ENCODE measurements around the gene CRACDL. TPM values are rescaled to one million over a fixed set of nuclear protein-coding genes. Genes with fewer than 3 reads are reported as not detected.
A peak's percentile ranks its signal among the peaks of the same experiment; 100 is the strongest.
"Not testable (repeated sequence)": the region's sequence is repeated elsewhere in the genome, so short reads cannot be mapped to it uniquely, and the experiment has no call there.

Gene CRACDL
- total RNA-seq, 1 experiment from 2014 or later = not detected

DNA sequence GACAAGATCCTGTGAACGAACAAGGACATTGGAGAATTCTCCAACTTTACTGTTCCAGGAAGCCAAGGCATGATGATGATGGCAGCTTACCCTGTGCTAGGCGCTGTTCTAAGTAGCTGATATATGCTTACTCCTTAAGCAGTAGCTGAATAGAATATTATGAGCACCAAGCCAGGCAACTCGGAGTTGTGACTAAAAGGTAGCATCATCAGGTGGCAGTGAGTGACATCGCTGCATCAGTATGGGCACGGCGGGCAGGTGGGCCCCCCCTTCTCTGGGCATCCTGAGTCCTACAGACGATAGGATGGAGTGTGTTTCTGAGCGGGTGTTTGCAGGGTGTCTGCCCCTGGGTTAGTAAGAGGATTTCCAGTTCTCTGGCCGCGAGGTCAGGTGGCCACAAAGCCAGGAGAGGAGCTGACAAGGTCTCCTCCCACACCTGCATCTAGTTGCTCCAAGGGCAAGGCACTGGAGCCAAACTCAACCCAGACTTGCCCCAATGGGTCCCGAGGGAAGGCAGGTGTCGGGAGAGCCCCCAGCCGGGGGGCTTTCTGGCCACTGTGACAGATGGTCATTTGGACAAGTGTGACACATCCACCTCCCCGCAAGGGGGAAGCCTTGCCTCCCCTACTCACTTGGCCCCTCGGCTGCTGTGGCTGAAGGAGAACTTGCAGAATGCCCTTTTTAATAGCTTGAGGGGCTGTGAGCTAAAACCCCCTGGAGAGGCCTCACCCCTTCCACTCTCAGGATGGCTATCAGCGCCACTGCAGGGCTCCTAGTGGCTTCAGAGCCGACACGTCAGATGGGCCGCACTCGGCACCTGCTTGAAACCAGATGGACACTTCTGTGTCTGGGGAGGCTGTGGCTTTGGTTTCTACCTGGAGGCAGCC is 55.5 kb downstream of the CRACDL start:
- Histone ChIP-seq H3K4me3 (no peak overlapping the region), H3K9me3 (no peaks in the 10 kb centered on the region), H3K27me3 (no peaks in the 10 kb centered on the region), H3K36me3 (no peaks in the 10 kb centered on the region)
- no peak for DNase-seq

DNA sequence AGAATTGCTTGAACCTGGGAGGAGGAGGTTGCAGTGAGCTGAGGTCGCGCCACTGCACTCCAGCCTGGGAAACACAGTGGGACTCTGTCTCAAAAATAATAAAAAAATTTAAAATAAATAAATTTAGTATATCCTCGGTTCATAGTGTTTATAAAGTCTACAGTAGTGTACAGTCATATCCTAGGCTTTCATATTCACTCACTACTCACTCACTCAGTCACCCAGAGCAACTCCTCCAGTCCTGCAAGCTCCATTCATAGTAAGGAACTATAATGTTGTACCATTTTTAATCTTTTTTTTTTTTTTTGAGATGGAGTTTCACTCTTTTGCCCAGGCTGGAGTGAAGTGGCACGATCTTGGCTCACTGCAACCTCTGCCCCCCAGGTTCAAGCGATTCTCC is 58.4 kb downstream of the CRACDL start:
- not testable (repeated sequence) for H3K36me3 ChIP-seq, H3K9me3 ChIP-seq, DNase-seq, H3K27me3 ChIP-seq, H3K4me3 ChIP-seq

DNA sequence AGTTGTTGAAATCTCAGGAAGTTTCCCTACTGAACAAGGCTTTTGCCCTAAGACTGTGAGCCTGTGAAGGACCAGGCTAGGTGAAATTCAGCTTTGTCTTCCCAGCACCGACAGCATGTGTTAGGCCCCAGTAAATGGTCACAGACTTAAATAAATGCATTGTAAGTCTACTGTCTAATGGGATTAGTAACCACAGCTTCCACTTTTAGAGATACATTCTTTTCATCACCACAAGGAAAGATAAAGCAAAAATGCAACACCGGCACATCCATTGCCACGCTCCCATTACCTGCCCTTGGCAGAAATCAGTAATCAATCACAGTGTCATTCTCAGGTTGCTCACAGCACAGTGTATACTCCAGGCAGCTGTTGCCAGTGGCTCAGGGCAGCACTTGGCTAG is 59.3 kb downstream of the CRACDL start:
- no peak for DNase-seq
- no peak overlapping the region for H3K4me3 ChIP-seq
- no peaks in the 10 kb centered on the region for H3K9me3 ChIP-seq
- H3K36me3 ChIP-seq = no peaks in the 10 kb centered on the region
- no peaks in the 10 kb centered on the region for H3K27me3 ChIP-seq

GRCh38 chr2:98875746-98876145 is 60.3 kb downstream of the CRACDL start:
- no peaks in the 10 kb centered on the region for H3K36me3 ChIP-seq
- DNase-seq = no peak
- H3K27me3 ChIP-seq = no peaks in the 10 kb centered on the region
- no peaks in the 10 kb centered on the region for H3K9me3 ChIP-seq
- H3K4me3 ChIP-seq = no peak overlapping the region

DNA sequence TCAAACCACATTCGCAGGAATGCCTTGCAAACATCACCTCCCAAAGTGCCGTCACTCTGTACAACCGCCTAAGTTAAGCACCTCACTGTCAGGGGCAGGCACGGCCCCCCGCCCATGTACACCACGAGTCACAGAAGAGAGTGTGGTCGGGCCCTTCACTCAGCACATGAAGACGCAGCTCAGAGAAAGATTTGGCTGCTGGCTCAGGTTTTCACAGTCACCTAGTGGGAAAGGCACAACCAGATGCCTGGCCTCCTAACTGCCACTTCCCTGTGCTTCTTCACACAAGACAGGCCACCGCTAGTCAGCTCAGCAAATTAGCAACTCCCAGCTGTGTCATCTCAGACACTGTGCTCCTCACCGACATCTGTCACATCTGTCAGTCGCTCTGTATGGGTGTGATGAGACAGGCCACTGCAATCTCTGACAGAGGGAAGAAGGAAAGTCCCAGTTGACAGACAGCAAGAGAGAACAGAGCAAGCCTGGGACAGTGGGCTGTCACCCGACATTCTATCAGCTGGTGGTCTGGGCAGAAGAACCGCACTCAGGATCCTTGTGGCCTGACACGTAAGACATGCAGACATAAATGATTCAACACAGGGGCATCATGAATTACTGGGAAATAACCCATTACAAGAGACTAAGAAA is 60.8 kb downstream of the CRACDL start:
- no peak overlapping the region for H3K4me3 ChIP-seq
- no peaks in the 10 kb centered on the region for H3K36me3 ChIP-seq
- H3K9me3 ChIP-seq = no peaks in the 10 kb centered on the region
- DNase-seq = no peak
- no peaks in the 10 kb centered on the region for H3K27me3 ChIP-seq

DNA sequence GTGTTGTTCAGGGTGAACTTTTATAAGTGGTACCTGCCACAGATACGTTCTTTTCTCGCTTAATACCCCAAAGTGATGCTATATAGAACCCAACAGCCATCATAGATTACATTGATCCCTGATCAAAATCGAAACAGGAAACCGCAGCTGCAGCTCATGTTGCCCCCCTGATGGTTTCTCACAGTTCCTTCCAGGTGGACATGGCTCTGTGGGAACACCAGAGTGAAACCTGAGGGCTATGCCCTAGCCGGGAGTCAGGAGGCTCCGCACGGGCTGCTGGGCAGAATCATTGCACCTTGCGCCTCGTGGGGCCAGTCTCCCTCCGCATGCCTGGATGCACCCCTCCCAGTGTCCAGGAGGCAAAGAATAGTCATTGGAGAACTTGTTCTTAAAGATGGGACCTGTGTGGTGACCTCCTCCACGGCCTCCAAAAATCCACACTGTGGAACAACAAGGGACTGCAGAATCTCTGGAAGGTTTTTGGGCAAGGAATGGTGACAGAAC is 61.8 kb downstream of the CRACDL start:
- Histone ChIP-seq H3K36me3 (no peaks in the 10 kb centered on the region), H3K9me3 (no peaks in the 10 kb centered on the region), H3K4me3 (no peak overlapping the region), H3K27me3 (no peaks in the 10 kb centered on the region)
- no peak for DNase-seq

DNA sequence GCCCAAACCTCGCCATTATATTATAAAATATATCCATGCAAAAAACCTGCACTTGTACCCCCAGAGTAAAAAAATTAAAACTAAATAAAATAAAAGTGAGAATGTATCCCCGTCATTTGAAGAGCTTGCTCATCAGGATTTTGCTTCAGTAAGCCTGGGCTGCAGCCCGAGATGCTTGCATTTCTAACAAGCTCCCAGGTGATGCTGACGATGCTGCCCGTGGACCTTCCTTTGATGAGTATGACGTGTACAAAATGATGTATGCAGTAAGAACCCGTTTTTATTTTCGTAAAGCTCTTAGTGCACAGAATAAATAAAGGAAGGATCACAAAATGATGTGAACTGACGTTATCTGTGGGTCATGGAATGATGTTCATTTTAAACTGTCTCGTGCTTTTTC is 63.5 kb downstream of the CRACDL start:
- DNase-seq = no peak
- Histone ChIP-seq H3K9me3 (no peaks in the 10 kb centered on the region), H3K36me3 (no peaks in the 10 kb centered on the region), H3K27me3 (no peaks in the 10 kb centered on the region), H3K4me3 (no peak overlapping the region)

GRCh38 chr2:98871506-98871905 is 64.5 kb downstream of the CRACDL start:
- Histone ChIP-seq H3K9me3 (no peaks in the 10 kb centered on the region), H3K36me3 (no peaks in the 10 kb centered on the region), H3K4me3 (no peak overlapping the region), H3K27me3 (no peaks in the 10 kb centered on the region)
- no peak for DNase-seq

- H3K4me3 ChIP-seq = no peak overlapping the region
- no peak for DNase-seq
- H3K9me3 ChIP-seq = no peaks in the 10 kb centered on the region
- H3K27me3 ChIP-seq = no peaks in the 10 kb centered on the region
- no peaks in the 10 kb centered on the region for H3K36me3 ChIP-seq
Observed at GRCh38 chr2:98870516-98871158, 65.4 kb downstream of the CRACDL start.

DNA sequence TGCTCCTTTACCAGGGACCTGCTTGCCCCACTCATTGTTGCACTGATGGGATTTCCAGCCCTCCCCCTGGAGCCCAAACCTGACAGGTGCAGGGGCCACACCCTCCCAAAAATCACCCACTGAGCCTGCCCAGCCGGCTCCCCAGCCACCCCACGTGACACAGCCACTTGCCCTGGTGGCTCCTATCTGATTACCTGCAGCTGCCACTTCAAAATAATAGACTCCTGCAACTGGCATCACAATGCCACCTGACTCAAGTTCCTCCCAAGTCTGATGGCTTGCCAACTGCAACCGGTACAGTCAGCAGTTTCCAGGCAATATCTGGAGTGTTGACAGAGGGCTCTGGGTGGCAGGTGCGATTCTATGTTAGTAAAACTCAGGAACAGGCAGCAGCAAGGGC is 66.2 kb downstream of the CRACDL start:
- no peak overlapping the region for H3K4me3 ChIP-seq
- DNase-seq = no peak
- H3K9me3 ChIP-seq = no peaks in the 10 kb centered on the region
- no peaks in the 10 kb centered on the region for H3K27me3 ChIP-seq
- no peaks in the 10 kb centered on the region for H3K36me3 ChIP-seq

DNA sequence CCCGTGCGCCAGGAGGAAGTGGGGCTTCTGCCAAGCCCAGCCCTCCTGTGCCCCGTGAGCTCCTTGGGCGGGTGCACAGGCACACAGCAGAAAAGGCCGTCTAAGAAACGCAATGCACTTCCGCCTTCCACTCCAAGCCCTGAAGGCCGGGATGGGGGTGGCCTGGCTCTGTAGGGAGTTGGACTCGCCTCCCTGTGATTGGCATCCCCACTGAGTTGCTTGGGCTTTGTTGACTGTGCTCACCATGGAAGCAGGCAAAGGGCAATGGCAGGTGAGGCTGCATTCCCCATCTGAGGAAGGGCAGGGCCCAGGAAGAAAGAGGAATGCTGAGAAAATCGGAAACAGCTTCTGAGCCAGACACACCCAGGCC is 66.8 kb downstream of the CRACDL start:
- no peak for DNase-seq
- Histone ChIP-seq H3K9me3 (no peaks in the 10 kb centered on the region), H3K4me3 (no peak overlapping the region)

DNA sequence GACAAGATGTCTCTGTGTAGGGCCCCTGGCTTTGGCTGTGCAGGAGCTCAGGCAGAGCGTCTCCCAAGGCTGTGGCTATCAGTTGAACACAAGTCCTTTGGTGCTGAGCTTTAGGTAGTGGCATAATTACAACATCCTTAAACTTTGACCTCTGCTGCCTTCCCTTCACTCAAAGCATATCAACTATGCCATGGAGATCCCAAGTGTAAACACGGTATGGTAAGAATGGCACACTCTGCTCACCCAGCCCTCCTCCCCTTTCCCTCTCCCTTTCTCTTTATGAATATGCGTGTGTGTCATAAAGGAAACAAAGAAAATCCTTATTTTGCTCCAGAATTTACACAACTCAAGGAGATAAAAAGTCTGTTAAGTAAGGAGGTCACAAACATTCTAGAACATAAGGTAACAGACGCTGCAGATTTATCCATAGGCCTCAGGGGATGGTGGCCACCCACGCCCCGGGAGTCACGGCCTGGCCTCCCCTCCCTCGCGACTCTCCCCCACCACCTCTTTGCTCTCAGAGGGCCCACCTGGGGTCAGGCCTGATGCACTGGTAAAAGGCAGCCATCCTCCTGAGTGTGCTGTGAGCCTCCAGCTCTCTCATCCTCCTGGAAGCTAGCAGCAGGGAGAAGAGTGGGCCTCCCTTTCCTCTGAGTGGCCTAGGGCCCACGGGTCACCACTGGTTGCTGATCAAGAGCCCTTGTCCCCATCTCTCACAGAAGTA is 67.3 kb downstream of the CRACDL start:
- no peak overlapping the region for H3K4me3 ChIP-seq
- no peaks in the 10 kb centered on the region for H3K36me3 ChIP-seq
- no peaks in the 10 kb centered on the region for H3K27me3 ChIP-seq
- DNase-seq = no peak
- no peaks in the 10 kb centered on the region for H3K9me3 ChIP-seq

More for the DNA sequence above, 66.8 kb downstream of the CRACDL start:
- no peaks in the 10 kb centered on the region for H3K27me3 ChIP-seq
- no peaks in the 10 kb centered on the region for H3K36me3 ChIP-seq

- Histone ChIP-seq H3K27me3 (no peaks in the 10 kb centered on the region), H3K36me3 (no peaks in the 10 kb centered on the region), H3K4me3 (no peak overlapping the region), H3K9me3 (no peaks in the 10 kb centered on the region)
- peak; percentile 56 for DNase-seq
Observed at GRCh38 chr2:98867539-98868309, 68.3 kb downstream of the CRACDL start.

GRCh38 chr2:98866033-98866432 is 70.0 kb downstream of the CRACDL start:
- peaks cover 8% of the 10 kb centered on the region for H3K9me3 ChIP-seq
- DNase-seq = no peak
- no peak overlapping the region for H3K4me3 ChIP-seq

GRCh38 chr2:98861601-98862000 is 74.4 kb downstream of the CRACDL start:
- Histone ChIP-seq H3K4me3 (no peak overlapping the region), H3K27me3 (no peaks in the 10 kb centered on the region), H3K36me3 (no peaks in the 10 kb centered on the region), H3K9me3 (peaks cover 22% of the 10 kb centered on the region)
- DNase-seq = no peak

More at GRCh38 chr2:98866033-98866432, 70.0 kb downstream of the CRACDL start:
- Histone ChIP-seq H3K36me3 (no peaks in the 10 kb centered on the region), H3K27me3 (no peaks in the 10 kb centered on the region)

DNA sequence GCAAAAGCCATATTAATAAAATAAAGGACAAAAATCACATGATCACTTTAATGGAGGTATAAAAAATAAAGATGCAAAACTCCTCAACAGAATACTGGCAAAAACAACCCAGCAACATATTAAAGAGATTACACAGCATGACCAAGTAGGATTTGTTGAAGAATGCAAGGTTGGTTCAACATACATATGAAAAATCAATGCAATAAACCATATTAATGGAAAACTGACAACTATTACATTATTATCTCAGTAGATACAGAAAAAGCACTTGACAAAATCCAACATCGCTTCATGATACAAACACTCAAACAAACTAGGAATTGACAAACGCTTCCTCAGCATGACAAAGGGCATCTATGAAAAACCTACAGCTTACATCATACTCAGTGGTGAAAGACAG is 76.7 kb downstream of the CRACDL start:
- Histone ChIP-seq H3K9me3 (peaks cover 29% of the 10 kb centered on the region), H3K4me3 (no peak overlapping the region), H3K36me3 (no peaks in the 10 kb centered on the region), H3K27me3 (no peaks in the 10 kb centered on the region)
- no peak for DNase-seq
